Activated T-cell treated with anti-CD3 and anti-CD28 coated beads, Interleukin-2, amount 50 U/mL, for 4 hours (primary cell): ENCODE data around the gene C16orf96. TPM values are rescaled to one million over a fixed set of nuclear protein-coding genes. Genes with fewer than 3 reads are reported as not detected.

Experiments used
- ATAC-seq, 2 donors: fragments of 200-7000 bp; cut with Tn5 transposase; one replicate each; pipeline ENCODE4 v1.10.0; 2021
- DNase-seq: peaks from one replicate; pipeline ENCODE4 v3.0.0-alpha.2; 2020
- H3K27me3 Mint-ChIP-seq: one replicate; pipeline ENCODE4 v1.8.0; 2021; ENCODE audit warnings: low read depth, mixed read lengths
- H3K36me3 Mint-ChIP-seq: one replicate; pipeline ENCODE4 v1.8.0; 2022; ENCODE audit warnings: mixed read lengths; ENCODE audit not compliant: insufficient read depth
- H3K4me1 Mint-ChIP-seq: one replicate; pipeline ENCODE4 v1.8.0; 2021; ENCODE audit warnings: low read depth, mixed read lengths
- H3K4me3 Mint-ChIP-seq: one replicate; pipeline ENCODE4 v1.8.0; 2021; ENCODE audit warnings: mild to moderate bottlenecking, moderate library complexity, mixed read lengths
- H3K9me3 Mint-ChIP-seq: one replicate; pipeline ENCODE4 v1.8.0; 2021; ENCODE audit warnings: mixed read lengths
- total RNA-seq, 3 donors: library from RNA; stranded (reverse); gene quantifications; one replicate each; pipeline ENCODE4 v1.2.1, GENCODE V29; 2021

C16orf96 gene
- total RNA-seq, 3 donors from 2014 or later: 0.05 to 0.10 TPM; not detected in 1

GRCh38 chr16:4591706-4592470, 35.7 kb downstream of the C16orf96 start:
- Mint-ChIP-seq H3K27me3 (peaks cover 5% of the 10 kb centered on the region), H3K4me3 (no peak overlapping the region), H3K9me3 (no peaks in the 10 kb centered on the region), H3K36me3 (no peaks in the 10 kb centered on the region), H3K4me1 (no peaks in the 10 kb centered on the region)
- ATAC-seq: no peak
- no peak for DNase-seq

- H3K4me1 Mint-ChIP-seq: no peaks in the 10 kb centered on the region
- H3K27me3 Mint-ChIP-seq: no peaks in the 10 kb centered on the region
- no peaks in the 10 kb centered on the region for H3K36me3 Mint-ChIP-seq
Measured at GRCh38 chr16:4593086-4593485, 36.9 kb downstream of the C16orf96 start.

DNA sequence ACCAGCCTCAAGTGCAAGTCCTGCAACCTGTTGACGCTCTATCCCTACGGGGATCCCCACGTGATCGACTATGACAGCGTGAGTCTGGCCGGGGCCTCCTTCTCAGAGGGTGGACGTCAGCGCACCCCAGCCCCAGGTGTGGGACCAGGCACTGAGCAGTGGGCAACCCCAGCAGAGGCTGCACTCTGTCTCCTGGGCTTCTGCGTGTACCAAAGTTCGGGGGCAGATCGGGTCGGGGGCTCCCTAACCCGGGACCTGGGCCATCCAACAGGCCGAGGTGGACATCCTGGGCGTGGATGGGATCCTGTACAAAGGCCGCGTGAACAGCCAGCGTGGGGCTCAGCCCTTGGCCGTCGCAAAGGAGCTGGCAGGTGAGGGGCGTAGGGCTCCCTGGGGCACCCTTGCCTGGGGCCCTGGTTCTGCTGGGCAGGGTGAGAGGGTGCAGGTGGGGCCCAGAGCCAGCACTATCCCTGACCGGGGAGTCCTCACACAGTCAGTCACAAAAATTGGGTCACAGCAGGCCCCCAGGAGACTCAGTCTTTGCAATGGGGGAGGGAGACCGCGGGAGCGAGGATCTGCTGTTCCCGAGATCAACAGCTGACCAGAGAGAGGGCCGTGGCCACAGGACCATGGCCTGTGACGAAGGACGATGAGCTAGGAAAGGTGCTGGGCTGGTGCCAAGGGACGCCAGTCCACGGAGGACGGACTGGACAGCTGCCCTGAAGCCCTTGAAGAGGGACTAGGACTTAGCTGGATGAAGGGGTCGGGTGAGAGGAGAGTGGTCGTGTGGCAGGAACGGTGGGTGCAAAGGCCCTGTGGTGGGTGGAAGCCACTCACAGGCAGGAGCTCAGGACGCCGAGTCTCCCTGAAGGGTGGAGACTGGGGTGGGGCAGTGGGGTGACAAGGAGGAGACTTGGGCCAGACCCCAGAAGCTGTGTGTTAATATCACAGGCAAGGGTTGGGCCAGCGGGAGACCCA, 38.6 kb downstream of the C16orf96 start:
- ATAC-seq: no peak
- DNase-seq: no peak
- H3K4me1 Mint-ChIP-seq: no peaks in the 10 kb centered on the region
- no peak overlapping the region for H3K4me3 Mint-ChIP-seq
- no peaks in the 10 kb centered on the region for H3K9me3 Mint-ChIP-seq
- no peaks in the 10 kb centered on the region for H3K36me3 Mint-ChIP-seq
- no peaks in the 10 kb centered on the region for H3K27me3 Mint-ChIP-seq

More at GRCh38 chr16:4593086-4593485, 36.9 kb downstream of the C16orf96 start:
- DNase-seq (no peak), ATAC-seq (no peak)
- Mint-ChIP-seq H3K9me3 (no peaks in the 10 kb centered on the region), H3K4me3 (no peak overlapping the region)

DNA sequence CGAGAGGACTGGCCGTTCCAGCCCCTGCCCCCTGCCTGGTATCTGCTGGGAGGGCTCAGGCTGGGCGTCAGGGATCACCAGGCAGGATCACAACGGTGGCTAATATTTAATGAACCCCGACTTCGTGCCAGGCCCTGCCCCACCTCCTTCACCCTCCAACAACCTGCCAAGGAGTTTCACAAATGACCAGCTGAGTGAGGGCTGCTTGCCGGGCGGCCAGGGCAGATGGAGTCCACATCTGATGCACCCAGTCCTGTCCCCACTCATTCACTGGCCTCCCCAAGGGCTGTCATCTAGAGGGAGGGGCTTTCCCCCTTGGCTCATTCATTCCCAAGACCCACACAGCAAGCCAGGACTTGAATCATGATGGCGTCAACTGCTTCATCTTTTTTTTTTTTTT, 41.0 kb downstream of the C16orf96 start:
- no peak for DNase-seq
- H3K36me3 Mint-ChIP-seq: no peaks in the 10 kb centered on the region
- H3K4me1 Mint-ChIP-seq: no peaks in the 10 kb centered on the region
- no peak overlapping the region for H3K4me3 Mint-ChIP-seq
- ATAC-seq: no peak
- H3K27me3 Mint-ChIP-seq: peaks cover 3% of the 10 kb centered on the region
- no peaks in the 10 kb centered on the region for H3K9me3 Mint-ChIP-seq

- ATAC-seq (no peak), DNase-seq (no peak)
- Mint-ChIP-seq H3K4me1 (no peaks in the 10 kb centered on the region), H3K9me3 (no peaks in the 10 kb centered on the region), H3K36me3 (no peaks in the 10 kb centered on the region), H3K4me3 (no peak overlapping the region), H3K27me3 (peaks cover 3% of the 10 kb centered on the region)
Measured at GRCh38 chr16:4599037-4599436, 42.9 kb downstream of the C16orf96 start.

- H3K36me3 Mint-ChIP-seq: no peaks in the 10 kb centered on the region
- H3K9me3 Mint-ChIP-seq: no peaks in the 10 kb centered on the region
- peaks cover 3% of the 10 kb centered on the region for H3K27me3 Mint-ChIP-seq
- no peaks in the 10 kb centered on the region for H3K4me1 Mint-ChIP-seq
- no peak overlapping the region for H3K4me3 Mint-ChIP-seq
- ATAC-seq: no peak
- DNase-seq: no peak
Measured at GRCh38 chr16:4599545-4599944, 43.4 kb downstream of the C16orf96 start.

GRCh38 chr16:4601036-4601863, 45.1 kb downstream of the C16orf96 start:
- H3K36me3 Mint-ChIP-seq: no peaks in the 10 kb centered on the region
- DNase-seq (no peak), ATAC-seq (no peak)
- H3K4me3 Mint-ChIP-seq: no peak overlapping the region
- H3K27me3 Mint-ChIP-seq: peaks cover 3% of the 10 kb centered on the region
- H3K4me1 Mint-ChIP-seq: no peaks in the 10 kb centered on the region
- no peaks in the 10 kb centered on the region for H3K9me3 Mint-ChIP-seq

GRCh38 chr16:4601864-4602186, 45.7 kb downstream of the C16orf96 start:
- no peak overlapping the region for H3K4me3 Mint-ChIP-seq
- DNase-seq (no peak), ATAC-seq (no peak)
- no peaks in the 10 kb centered on the region for H3K9me3 Mint-ChIP-seq
- H3K36me3 Mint-ChIP-seq: no peaks in the 10 kb centered on the region
- peaks cover 3% of the 10 kb centered on the region for H3K27me3 Mint-ChIP-seq
- no peaks in the 10 kb centered on the region for H3K4me1 Mint-ChIP-seq

GRCh38 chr16:4602331-4602730, 46.2 kb downstream of the C16orf96 start:
- Mint-ChIP-seq H3K4me1 (no peaks in the 10 kb centered on the region), H3K9me3 (no peaks in the 10 kb centered on the region), H3K4me3 (no peak overlapping the region), H3K27me3 (peaks cover 3% of the 10 kb centered on the region), H3K36me3 (no peaks in the 10 kb centered on the region)
- DNase-seq (no peak), ATAC-seq (no peak)

DNA sequence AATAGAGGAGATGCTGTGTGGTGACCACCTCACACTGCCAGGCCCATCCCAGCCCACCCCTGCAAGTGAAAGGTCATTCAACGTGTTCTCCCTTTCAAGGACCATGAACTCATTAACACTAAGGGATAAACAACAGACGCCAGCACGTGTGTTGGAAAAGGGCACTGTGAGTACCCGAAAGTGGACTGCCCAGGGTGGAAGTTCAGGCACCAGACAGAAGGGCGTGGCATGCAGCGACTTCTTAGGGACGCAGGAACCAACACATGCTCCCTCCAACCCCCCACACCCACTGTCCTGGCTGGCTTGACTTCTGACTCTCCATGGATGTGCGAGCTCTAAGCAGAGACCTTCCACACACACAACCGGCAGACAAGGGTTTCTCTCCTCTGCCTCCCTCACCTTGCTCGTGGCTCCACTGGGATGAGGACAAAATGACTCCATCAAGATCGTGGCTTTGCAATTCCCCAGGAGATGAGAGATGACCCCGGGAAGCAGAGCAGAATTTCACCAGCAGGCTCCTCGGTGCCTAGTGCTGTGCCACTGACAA, 47.6 kb downstream of the C16orf96 start:
- Mint-ChIP-seq H3K9me3 (no peaks in the 10 kb centered on the region), H3K4me1 (no peaks in the 10 kb centered on the region), H3K27me3 (peaks cover 3% of the 10 kb centered on the region), H3K4me3 (no peak overlapping the region), H3K36me3 (no peaks in the 10 kb centered on the region)
- ATAC-seq (no peak), DNase-seq (no peak)

GRCh38 chr16:4604401-4604800, 48.3 kb downstream of the C16orf96 start:
- no peaks in the 10 kb centered on the region for H3K36me3 Mint-ChIP-seq
- no peak overlapping the region for H3K4me3 Mint-ChIP-seq
- no peak for ATAC-seq
- no peak for DNase-seq
- H3K27me3 Mint-ChIP-seq: peaks cover 3% of the 10 kb centered on the region
- no peaks in the 10 kb centered on the region for H3K4me1 Mint-ChIP-seq
- H3K9me3 Mint-ChIP-seq: no peaks in the 10 kb centered on the region

- ATAC-seq (no peak), DNase-seq (no peak)
- no peaks in the 10 kb centered on the region for H3K9me3 Mint-ChIP-seq
- H3K27me3 Mint-ChIP-seq: peaks cover 2% of the 10 kb centered on the region
- peaks cover 1% of the 10 kb centered on the region for H3K4me1 Mint-ChIP-seq
- no peak overlapping the region for H3K4me3 Mint-ChIP-seq
- H3K36me3 Mint-ChIP-seq: no peaks in the 10 kb centered on the region
Measured at GRCh38 chr16:4606354-4606753, 50.2 kb downstream of the C16orf96 start.

GRCh38 chr16:4607841-4608703, 51.9 kb downstream of the C16orf96 start:
- H3K27me3 Mint-ChIP-seq: no peaks in the 10 kb centered on the region
- ATAC-seq (no peak), DNase-seq (no peak)
- no peaks in the 10 kb centered on the region for H3K36me3 Mint-ChIP-seq
- no peaks in the 10 kb centered on the region for H3K9me3 Mint-ChIP-seq
- H3K4me1 Mint-ChIP-seq: peaks cover 9% of the 10 kb centered on the region
- H3K4me3 Mint-ChIP-seq: no peak overlapping the region
